Caco-2 (cell line): Measurements from ENCODE around the gene HSFX2. TPM values are rescaled to one million over a fixed set of nuclear protein-coding genes. Genes with fewer than 3 reads are reported as not detected.
"Not testable (repeated sequence)": the region's sequence is repeated elsewhere in the genome, so short reads cannot be mapped to it uniquely, and the experiment has no call there.

Experiments
- Bru-seq: library from RNA; stranded (reverse); fragments of 400-500 nt; gene quantifications from one replicate; lab custom pipeline; 2021; lab: Mats Ljungman, UMichigan
- BruChase-seq, 2 experiments: library from RNA; stranded (reverse); fragments of 400-500 nt; gene quantifications; one replicate each; lab custom pipeline; 2021; lab: Mats Ljungman, UMichigan
- BruUV-seq: library from RNA; stranded (reverse); fragments of 400-500 nt; replicated peaks from 2 replicates; lab custom pipeline; 2021; lab: Mats Ljungman, UMichigan
- CTCF ChIA-PET: fragments of 300-600 bp; sonication (Branson Sonifier 250); formaldehyde crosslinking; loops from one replicate; lab custom pipeline; 2022; ENCODE audit warnings: antibody characterized with exemption; lab: Charles Lee
- POLR2A ChIA-PET: fragments of 300-600 bp; sonication (Branson Sonifier 250); formaldehyde crosslinking; loops from one replicate; lab custom pipeline; 2022; ENCODE audit warnings: antibody characterized with exemption; lab: Charles Lee
- DNase-seq, 2 experiments: peaks; one replicate each; pipeline versions ENCODE4 v3.0.0 to v3.0.0-alpha.2; 2020 to 2022
- H3K27me3 ChIP-seq: replicated peaks from 2 replicates; pipeline ENCODE4 v1.6.0; 2011; ENCODE audit warnings: low read length; ENCODE audit not compliant: control insufficient read depth, insufficient read depth
- H3K36me3 ChIP-seq: 2 replicates; pipeline ENCODE4 v1.5.1; 2011; ENCODE audit warnings: low read length; ENCODE audit not compliant: control insufficient read depth, insufficient read depth
- H3K4me1 ChIP-seq: fragments of 250-450 bp; sonication (Bioruptor Pico); 2 replicates; pipeline ENCODE4 v1.5.1; 2020; ENCODE audit warnings: mild to moderate bottlenecking
- H3K4me3 ChIP-seq: 2 replicates; pipeline ENCODE4 v1.5.1; 2011; ENCODE audit warnings: low read depth, mild to moderate bottlenecking, control low read depth, low read length
- H3K9me3 ChIP-seq: fragments of 250-450 bp; sonication (Bioruptor Pico); 2 replicates; pipeline ENCODE4 v1.5.1; 2020; ENCODE audit warnings: mild to moderate bottlenecking, moderate library complexity
- H3K27ac Mint-ChIP-seq: one replicate; pipeline ENCODE4 v1.8.0; 2022; ENCODE audit warnings: mixed read lengths; ENCODE audit not compliant: unreplicated experiment
- H3K27me3 Mint-ChIP-seq: one replicate; pipeline ENCODE4 v1.8.0; 2022; ENCODE audit warnings: mixed read lengths; ENCODE audit not compliant: insufficient read depth, unreplicated experiment
- H3K36me3 Mint-ChIP-seq: one replicate; pipeline ENCODE4 v1.8.0; 2022; ENCODE audit warnings: mild to moderate bottlenecking, mixed read lengths; ENCODE audit not compliant: insufficient read depth, unreplicated experiment
- H3K4me1 Mint-ChIP-seq: one replicate; pipeline ENCODE4 v1.8.0; 2022; ENCODE audit warnings: low read depth, mixed read lengths; ENCODE audit not compliant: unreplicated experiment
- H3K4me3 Mint-ChIP-seq: one replicate; pipeline ENCODE4 v1.8.0; 2022; ENCODE audit warnings: mild to moderate bottlenecking, moderate library complexity, mixed read lengths; ENCODE audit not compliant: unreplicated experiment
- H3K9me3 Mint-ChIP-seq: one replicate; pipeline ENCODE4 v1.8.0; 2022; ENCODE audit warnings: mixed read lengths; ENCODE audit not compliant: unreplicated experiment
- CTCF ChIP-seq, 2 experiments: fragments of 200-600 bp in 1 of 2; IDR thresholded peaks; 1 replicate in 1 of 2; 2 replicates in 1 of 2; pipeline versions ENCODE4 v1.5.1 to v1.8.0; 2011 to 2022; ENCODE audit warnings: antibody characterized with exemption in 1 of 2, control low read depth in 1 of 2, inconsistent platforms in 1 of 2, low read depth in 1 of 2, low read length in 1 of 2, mild to moderate bottlenecking in 1 of 2, moderate library complexity in 1 of 2; ENCODE audit not compliant: insufficient read depth in 1 of 2, severe bottlenecking in 1 of 2, unreplicated experiment in 1 of 2
- intact Hi-C: fragments of 100-400 bp; cut with micrococcal nuclease; formaldehyde crosslinking; loops from one replicate; pipeline ENCODE4 v1.10.0; 2022; ENCODE audit not compliant: unreplicated experiment
- long read RNA-seq: library from polyadenylated mRNA; stranded (forward); transcript quantifications from one replicate; pipeline ENCODE4 v2.0.0, GENCODE V29; 2022
- total RNA-seq: library from RNA; stranded (reverse); gene quantifications from 2 replicates; pipeline ENCODE4 v1.2.3, GENCODE V29; 2022

HSFX2 gene
- total RNA-seq (0.23 TPM in 1 of 2 replicates, not detected in the other), Bru-seq, nascent RNA (not detected), BruChase-seq, experiment 1, labeled RNA remaining after a 2-hour chase (not detected), BruChase-seq, experiment 2, labeled RNA remaining after a 6-hour chase (not detected)
- long read RNA-seq, result 0 reads

- CTCF ChIA-PET, H3K36me3 ChIP-seq, BruUV-seq, H3K4me1 Mint-ChIP-seq, H3K4me3 ChIP-seq, POLR2A ChIA-PET, DNase-seq, H3K27ac Mint-ChIP-seq, intact Hi-C loops, H3K9me3 ChIP-seq, H3K36me3 Mint-ChIP-seq, H3K9me3 Mint-ChIP-seq, H3K27me3 Mint-ChIP-seq, H3K4me1 ChIP-seq, H3K4me3 Mint-ChIP-seq, H3K27me3 ChIP-seq: not testable (repeated sequence)
These were observed at the start of gene HSFX2 for GRCh38 chrX:149595214-149595613. Gene HSFX2 (minus strand): TSS chrX:149595314. CDS start chrX:149594700, 614 bp downstream.

- H3K9me3 ChIP-seq, result no peaks in the 10 kb centered on the region
- H3K36me3 ChIP-seq, result no peaks in the 10 kb centered on the region
- no peaks in the 10 kb centered on the region for H3K4me1 ChIP-seq
- no peak overlapping the region for H3K4me3 Mint-ChIP-seq
- no peaks in the 10 kb centered on the region for H3K36me3 Mint-ChIP-seq
- BruUV-seq, result no TSS peak
- DNase-seq, result no peak
- no peak overlapping the region for H3K4me3 ChIP-seq
- ChIA-PET POLR2A (no interaction called here), CTCF (no interaction called here)
- no peaks in the 10 kb centered on the region for H3K9me3 Mint-ChIP-seq
- no peak overlapping the region for H3K27ac Mint-ChIP-seq
- 0 out of 2 replicates have a peak, but pooled peaks cover 1% of the 10 kb centered on the region for H3K27me3 ChIP-seq
- peaks cover 2% of the 10 kb centered on the region for H3K27me3 Mint-ChIP-seq
- TF ChIP-seq CTCF (IDR thresholded peaks at IDR 0.05; ENCODE audit: insufficient read depth in 1 of 2, low read depth in 1 of 2, low read length in 1 of 2, severe bottlenecking in 1 of 2, unreplicated experiment in 1 of 2), result no peak
- intact Hi-C loops, result no loop called here
- H3K4me1 Mint-ChIP-seq, result no peaks in the 10 kb centered on the region
These were observed 48.4 kb upstream of the HSFX2 start for GRCh38 chrX:149643496-149643895.

- Mint-ChIP-seq H3K27ac (no peak overlapping the region), H3K27me3 (peaks cover 2% of the 10 kb centered on the region), H3K9me3 (no peaks in the 10 kb centered on the region), H3K36me3 (no peaks in the 10 kb centered on the region), H3K4me1 (no peaks in the 10 kb centered on the region), H3K4me3 (no peak overlapping the region)
- no peak for TF ChIP-seq CTCF (IDR thresholded peaks at IDR 0.05; ENCODE audit: insufficient read depth in 1 of 2, low read depth in 1 of 2, low read length in 1 of 2, severe bottlenecking in 1 of 2, unreplicated experiment in 1 of 2)
- H3K9me3 ChIP-seq, result no peaks in the 10 kb centered on the region
- intact Hi-C loops, result no loop called here
- no TSS peak for BruUV-seq
- no peak overlapping the region for H3K4me3 ChIP-seq
- no peak for DNase-seq
- no peaks in the 10 kb centered on the region for H3K4me1 ChIP-seq
- POLR2A ChIA-PET, result no interaction called here
- CTCF ChIA-PET, result no interaction called here
- no peaks in the 10 kb centered on the region for H3K36me3 ChIP-seq
- 0 out of 2 replicates have a peak, but pooled peaks cover 1% of the 10 kb centered on the region for H3K27me3 ChIP-seq
These were observed 46.7 kb upstream of the HSFX2 start for GRCh38 chrX:149641835-149642234.
